GM18868 (cell line): ENCODE measurements around the gene NHLRC4.

Experiments
- ATAC-seq: cut with Tn5 transposase; IDR thresholded peaks from one replicate; pipeline ENCODE4 v1.9.1; 2021; ENCODE audit warnings: mild to moderate bottlenecking, moderate library complexity; ENCODE audit not compliant: unreplicated experiment

NHLRC4 gene

GRCh38 chr16:582614-583331 lies 16.0 kb downstream of the NHLRC4 start:
- no peak for ATAC-seq

GRCh38 chr16:583470-583814 lies 16.6 kb downstream of the NHLRC4 start:
- ATAC-seq: no peak

- ATAC-seq: no peak
Observed at GRCh38 chr16:583815-584591, 17.2 kb downstream of the NHLRC4 start.

- no peak for ATAC-seq
Observed at GRCh38 chr16:585351-585750, 18.5 kb downstream of the NHLRC4 start.

- ATAC-seq: no peak
Observed at GRCh38 chr16:586047-586644, 19.3 kb downstream of the NHLRC4 start.

GRCh38 chr16:586645-587590 lies 20.1 kb downstream of the NHLRC4 start:
- ATAC-seq: no peak

GRCh38 chr16:588639-588888 lies 21.8 kb downstream of the NHLRC4 start:
- ATAC-seq: peak; percentile 1

- ATAC-seq: peak; percentile 71
Observed at GRCh38 chr16:588889-589657, 22.3 kb downstream of the NHLRC4 start.

GRCh38 chr16:589658-590187 lies 22.9 kb downstream of the NHLRC4 start, which contains the start of gene RAB40C:
Gene RAB40C, plus strand, starts transcription at chr16:590066. Its CDS starts 226 bp downstream, at chr16:590292.
- peak; percentile 78 for ATAC-seq

GRCh38 chr16:590188-590814 lies 23.5 kb downstream of the NHLRC4 start:
- no peak for ATAC-seq

- ATAC-seq: no peak
Observed at GRCh38 chr16:590815-591200, 24.0 kb downstream of the NHLRC4 start.

- ATAC-seq: no peak
Observed at GRCh38 chr16:591231-591630, 24.4 kb downstream of the NHLRC4 start.

GRCh38 chr16:591892-592517 lies 25.2 kb downstream of the NHLRC4 start:
- no peak for ATAC-seq

- ATAC-seq: no peak
Observed at GRCh38 chr16:592518-593306, 25.9 kb downstream of the NHLRC4 start.

- no peak for ATAC-seq
Observed at GRCh38 chr16:593406-593805, 26.6 kb downstream of the NHLRC4 start.

GRCh38 chr16:593807-594206 lies 27.0 kb downstream of the NHLRC4 start:
- no peak for ATAC-seq

- ATAC-seq: no peak
Observed at GRCh38 chr16:595094-595528, 28.3 kb downstream of the NHLRC4 start.

GRCh38 chr16:595942-596735 lies 29.3 kb downstream of the NHLRC4 start:
- no peak for ATAC-seq
